NB4 (cell line): ENCODE results near the gene MAGT1.
"Not testable (repeated sequence)": the region's sequence is repeated elsewhere in the genome, so short reads cannot be mapped to it uniquely, and the experiment has no call there.

Source experiments
- CTCF ChIP-seq: IDR thresholded peaks from one replicate; pipeline ENCODE4 v1.5.1; 2012; ENCODE audit warnings: low read depth, low read length
- MYC ChIP-seq: IDR thresholded peaks from 2 replicates; pipeline ENCODE4 v1.6.1; 2011; ENCODE audit warnings: low read depth, low read length
- POLR2A ChIP-seq: IDR thresholded peaks from 2 replicates; pipeline ENCODE4 v1.6.1; 2011; ENCODE audit warnings: mild to moderate bottlenecking; ENCODE audit not compliant: insufficient read length; ENCODE audit errors: extremely low read depth
- TF ChIP-seq, protein P1 (sequence below): IDR thresholded peaks from 2 replicates; pipeline ENCODE4 v1.6.1; 2011; ENCODE audit warnings: low read depth, low read length

- TF ChIP-seq CTCF, POLR2A, MYC: not testable (repeated sequence)
- TF ChIP-seq, protein P1, sequence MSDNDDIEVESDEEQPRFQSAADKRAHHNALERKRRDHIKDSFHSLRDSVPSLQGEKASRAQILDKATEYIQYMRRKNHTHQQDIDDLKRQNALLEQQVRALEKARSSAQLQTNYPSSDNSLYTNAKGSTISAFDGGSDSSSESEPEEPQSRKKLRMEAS: not testable (repeated sequence)
These were observed 73.2 kb downstream of the MAGT1 start for GRCh38 chrX:77821989-77822388.
